ENCODE results near the gene CST4.
"Not testable (repeated sequence)": the region's sequence is repeated elsewhere in the genome, so short reads cannot be mapped to it uniquely, and the experiment has no call there.

Gene CST4

GRCh38 chr20:23640671-23641667, 47.9 kb downstream of the CST4 start:
- DNase-seq (ENCODE audit: low spot score), result no peak

GRCh38 chr20:23640018-23640601, 48.7 kb downstream of the CST4 start:
- no peak for DNase-seq (ENCODE audit: low spot score)

GRCh38 chr20:23639490-23639958, 49.3 kb downstream of the CST4 start:
- DNase-seq (ENCODE audit: low spot score), result no peak

- no peak for DNase-seq (ENCODE audit: low spot score)
These were observed 50.5 kb downstream of the CST4 start for GRCh38 chr20:23638309-23638708.

GRCh38 chr20:23637282-23638221, 51.3 kb downstream of the CST4 start, which contains the start of gene CST3:
Gene CST3, minus strand, starts transcription at chr20:23637955. Its CDS starts 93 bp downstream, at chr20:23637862.
- peak; percentile 4 for DNase-seq (ENCODE audit: low spot score)

GRCh38 chr20:23636908-23637281, 51.9 kb downstream of the CST4 start:
- DNase-seq (ENCODE audit: low spot score), result no peak

GRCh38 chr20:23636182-23636907, 52.5 kb downstream of the CST4 start:
- no peak for DNase-seq (ENCODE audit: low spot score)

- not testable (repeated sequence) for DNase-seq (ENCODE audit: low spot score)
These were observed 53.1 kb downstream of the CST4 start for GRCh38 chr20:23635768-23636090.

Data from activated CD4-positive, alpha-beta T cell treated with anti-CD3 and anti-CD28 coated beads, Interleukin-2, Interleukin-4, amounts not matched to agents 100 ng/mL and 50 ng/mL, durations not matched to agents 16 hours and 8 hours (primary cell).